Measurements from ENCODE around the gene BANF2.
A peak's percentile ranks its signal among the peaks of the same experiment; 100 is the strongest.

BANF2 gene

GRCh38 chr20:17698384-17698783 is 1.4 kb upstream of the BANF2 start:
- Histone ChIP-seq H3K4me3 (ENCODE audit: insufficient read depth in 1 of 2, low read depth in 1 of 2, low read length in 2 of 2) (no peak overlapping the region), H3K4me1 (ENCODE audit: control insufficient read depth, insufficient read depth, low read depth, low read length) (no peaks in the 10 kb centered on the region), H2BK12ac (ENCODE audit: low read length in 2 of 2) (peak overlapping the region in 1 of 2 experiments; percentile 11), H3K9ac (ENCODE audit: low read length) (no peak overlapping the region), H3K27me3 (ENCODE audit: control insufficient read depth in 1 of 2, insufficient read depth in 1 of 2, low read length in 2 of 2) (peaks cover 7 to 9% of the 10 kb centered on the region in 2 experiments), H2AFZ (ENCODE audit: low read depth, low read length) (no peak overlapping the region), H3K14ac (ENCODE audit: low read length in 2 of 2) (no peak overlapping the region), H3K36me3 (ENCODE audit: control insufficient read depth in 1 of 2, insufficient read depth in 2 of 2, low read depth in 1 of 2, low read length in 2 of 2) (no peaks in the 10 kb centered on the region), H3K79me1 (replicated peaks; ENCODE audit: low read length, poor library complexity, severe bottlenecking) (no peaks in the 10 kb centered on the region), H4K8ac (ENCODE audit: low read length) (no peak overlapping the region), H3K9me3 (ENCODE audit: control insufficient read depth, low read length) (no peaks in the 10 kb centered on the region), H3K4me2 (ENCODE audit: low read length, poor library complexity, severe bottlenecking) (no peak overlapping the region), H2BK120ac (ENCODE audit: low read depth, low read length) (no peak overlapping the region), H2AK5ac (ENCODE audit: low read length, severe bottlenecking) (no peak overlapping the region), H3K18ac (ENCODE audit: low read depth in 1 of 2, low read length in 2 of 2) (no peak overlapping the region), H3K23ac (ENCODE audit: low read length in 2 of 2) (no peak overlapping the region), H2BK15ac (ENCODE audit: low read depth, poor library complexity, severe bottlenecking) (no peak overlapping the region), H3K27ac (ENCODE audit: low read length, poor library complexity, severe bottlenecking) (no peak overlapping the region), H4K91ac (ENCODE audit: low read length) (no peak overlapping the region), H2BK5ac (ENCODE audit: low read depth, low read length, poor library complexity, severe bottlenecking) (no peak overlapping the region), H3K4ac (ENCODE audit: low read depth in 1 of 2, low read length in 2 of 2) (no peak overlapping the region)
- WGBS = 71% methylated on average over 5 of the region's 5 CpGs
- DNase-seq = no peak

GRCh38 chr20:17700637-17701036 is 871 bp downstream of the BANF2 start:
- H3K9me3 ChIP-seq (ENCODE audit: control insufficient read depth, low read length) = no peaks in the 10 kb centered on the region
- peak overlapping the region in 1 of 2 experiments; percentile 11 for H2BK12ac ChIP-seq (ENCODE audit: low read length in 2 of 2)

GRCh38 chr20:17701826-17702225 is 2.1 kb downstream of the BANF2 start:
- Histone ChIP-seq H3K18ac (ENCODE audit: low read depth in 1 of 2, low read length in 2 of 2) (no peak overlapping the region), H3K36me3 (ENCODE audit: control insufficient read depth in 1 of 2, insufficient read depth in 2 of 2, low read depth in 1 of 2, low read length in 2 of 2) (no peaks in the 10 kb centered on the region), H3K4me1 (ENCODE audit: control insufficient read depth, insufficient read depth, low read depth, low read length) (no peaks in the 10 kb centered on the region), H2BK12ac (ENCODE audit: low read length in 2 of 2) (no peak overlapping the region), H2BK120ac (ENCODE audit: low read depth, low read length) (no peak overlapping the region), H4K91ac (ENCODE audit: low read length) (no peak overlapping the region), H4K8ac (ENCODE audit: low read length) (no peak overlapping the region), H3K9me3 (ENCODE audit: control insufficient read depth, low read length) (no peaks in the 10 kb centered on the region), H3K9ac (ENCODE audit: low read length) (no peak overlapping the region), H3K4me3 (ENCODE audit: insufficient read depth in 1 of 2, low read depth in 1 of 2, low read length in 2 of 2) (no peak overlapping the region), H2AK5ac (ENCODE audit: low read length, severe bottlenecking) (no peak overlapping the region), H2BK5ac (ENCODE audit: low read depth, low read length, poor library complexity, severe bottlenecking) (no peak overlapping the region), H3K27ac (ENCODE audit: low read length, poor library complexity, severe bottlenecking) (no peak overlapping the region), H3K79me1 (replicated peaks; ENCODE audit: low read length, poor library complexity, severe bottlenecking) (no peaks in the 10 kb centered on the region), H3K4me2 (ENCODE audit: low read length, poor library complexity, severe bottlenecking) (no peak overlapping the region), H3K27me3 (ENCODE audit: control insufficient read depth in 1 of 2, insufficient read depth in 1 of 2, low read length in 2 of 2) (peaks cover 5 to 6% of the 10 kb centered on the region in 2 experiments), H2BK15ac (ENCODE audit: low read depth, poor library complexity, severe bottlenecking) (no peak overlapping the region), H3K4ac (ENCODE audit: low read depth in 1 of 2, low read length in 2 of 2) (no peak overlapping the region), H3K14ac (ENCODE audit: low read length in 2 of 2) (no peak overlapping the region), H3K23ac (ENCODE audit: low read length in 2 of 2) (no peak overlapping the region), H2AFZ (ENCODE audit: low read depth, low read length) (no peak overlapping the region)
- no peak for DNase-seq
- 65% methylated on average over 4 of the region's 4 CpGs for WGBS

More at GRCh38 chr20:17700637-17701036, 871 bp downstream of the BANF2 start:
- no peak overlapping the region for H2BK5ac ChIP-seq (ENCODE audit: low read depth, low read length, poor library complexity, severe bottlenecking)
- H3K18ac ChIP-seq (ENCODE audit: low read depth in 1 of 2, low read length in 2 of 2) = no peak overlapping the region
- no peak overlapping the region for H3K23ac ChIP-seq (ENCODE audit: low read length in 2 of 2)
- no peak overlapping the region for H4K91ac ChIP-seq (ENCODE audit: low read length)
- no peak overlapping the region for H2BK15ac ChIP-seq (ENCODE audit: low read depth, poor library complexity, severe bottlenecking)
- WGBS = 64% methylated on average over 7 of the region's 7 CpGs
- no peak overlapping the region for H3K9ac ChIP-seq (ENCODE audit: low read length)
- no peak for DNase-seq
- H3K4me1 ChIP-seq (ENCODE audit: control insufficient read depth, insufficient read depth, low read depth, low read length) = no peaks in the 10 kb centered on the region
- no peak overlapping the region for H4K8ac ChIP-seq (ENCODE audit: low read length)
- no peaks in the 10 kb centered on the region for H3K36me3 ChIP-seq (ENCODE audit: control insufficient read depth in 1 of 2, insufficient read depth in 2 of 2, low read depth in 1 of 2, low read length in 2 of 2)
- no peak overlapping the region for H3K4ac ChIP-seq (ENCODE audit: low read depth in 1 of 2, low read length in 2 of 2)
- H3K4me3 ChIP-seq (ENCODE audit: insufficient read depth in 1 of 2, low read depth in 1 of 2, low read length in 2 of 2) = no peak overlapping the region
- H2BK120ac ChIP-seq (ENCODE audit: low read depth, low read length) = no peak overlapping the region
- H3K79me1 ChIP-seq (replicated peaks; ENCODE audit: low read length, poor library complexity, severe bottlenecking) = no peaks in the 10 kb centered on the region
- H3K14ac ChIP-seq (ENCODE audit: low read length in 2 of 2) = no peak overlapping the region
- H2AK5ac ChIP-seq (ENCODE audit: low read length, severe bottlenecking) = no peak overlapping the region
- H3K27me3 ChIP-seq (ENCODE audit: control insufficient read depth in 1 of 2, insufficient read depth in 1 of 2, low read length in 2 of 2) = peaks cover 6% of the 10 kb centered on the region in 2 experiments
- no peak overlapping the region for H2AFZ ChIP-seq (ENCODE audit: low read depth, low read length)
- no peak overlapping the region for H3K4me2 ChIP-seq (ENCODE audit: low read length, poor library complexity, severe bottlenecking)
- no peak overlapping the region for H3K27ac ChIP-seq (ENCODE audit: low read length, poor library complexity, severe bottlenecking)

- no peak for DNase-seq
- WGBS = 97% methylated on average over 5 of the region's 5 CpGs
- Histone ChIP-seq H3K14ac (ENCODE audit: low read length in 2 of 2) (no peak overlapping the region), H3K4ac (ENCODE audit: low read depth in 1 of 2, low read length in 2 of 2) (no peak overlapping the region), H3K79me1 (replicated peaks; ENCODE audit: low read length, poor library complexity, severe bottlenecking) (no peaks in the 10 kb centered on the region), H4K8ac (ENCODE audit: low read length) (no peak overlapping the region), H2BK120ac (ENCODE audit: low read depth, low read length) (no peak overlapping the region), H3K9me3 (ENCODE audit: control insufficient read depth, low read length) (no peaks in the 10 kb centered on the region), H3K4me2 (ENCODE audit: low read length, poor library complexity, severe bottlenecking) (no peak overlapping the region), H2BK12ac (ENCODE audit: low read length in 2 of 2) (no peak overlapping the region), H2BK5ac (ENCODE audit: low read depth, low read length, poor library complexity, severe bottlenecking) (no peak overlapping the region), H2AFZ (ENCODE audit: low read depth, low read length) (no peak overlapping the region), H2BK15ac (ENCODE audit: low read depth, poor library complexity, severe bottlenecking) (no peak overlapping the region), H4K91ac (ENCODE audit: low read length) (no peak overlapping the region), H3K27me3 (ENCODE audit: control insufficient read depth in 1 of 2, insufficient read depth in 1 of 2, low read length in 2 of 2) (peaks cover 0 to 10% of the 10 kb centered on the region in 2 experiments), H3K27ac (ENCODE audit: low read length, poor library complexity, severe bottlenecking) (no peak overlapping the region), H3K4me1 (ENCODE audit: control insufficient read depth, insufficient read depth, low read depth, low read length) (no peaks in the 10 kb centered on the region), H3K23ac (ENCODE audit: low read length in 2 of 2) (no peak overlapping the region), H3K18ac (ENCODE audit: low read depth in 1 of 2, low read length in 2 of 2) (no peak overlapping the region), H3K4me3 (ENCODE audit: insufficient read depth in 1 of 2, low read depth in 1 of 2, low read length in 2 of 2) (no peak overlapping the region), H2AK5ac (ENCODE audit: low read length, severe bottlenecking) (no peak overlapping the region), H3K36me3 (ENCODE audit: control insufficient read depth in 1 of 2, insufficient read depth in 2 of 2, low read depth in 1 of 2, low read length in 2 of 2) (no peaks in the 10 kb centered on the region), H3K9ac (ENCODE audit: low read length) (no peak overlapping the region)
Observed at GRCh38 chr20:17704589-17705317, 5.0 kb downstream of the BANF2 start.

Data from mesenchymal stem cell (in vitro differentiated cells and primary cell).